GM12878 (cell line): Measurements from ENCODE around the gene COG4. TPM values are rescaled to one million over a fixed set of nuclear protein-coding genes. Genes with fewer than 3 reads are reported as not detected.

ENCODE experiments used
- ATF2 ChIP-seq: IDR thresholded peaks from 2 replicates; pipeline ENCODE4 v1.6.1; 2012; ENCODE audit warnings: low read length, inconsistent platforms
- BMI1 ChIP-seq: fragments of 450-650 bp; IDR thresholded peaks from 2 replicates; pipeline ENCODE4 v1.6.1; 2016; ENCODE audit warnings: mild to moderate bottlenecking, moderate library complexity, borderline replicate concordance
- BRCA1 ChIP-seq: IDR thresholded peaks from 2 replicates; pipeline ENCODE4 v1.6.1; 2011; ENCODE audit warnings: low read depth, low read length, improper control_type of control experiment
- CBFB ChIP-seq: IDR thresholded peaks from 2 replicates; pipeline ENCODE4 v1.6.1; 2016; ENCODE audit warnings: antibody characterized with exemption, low read depth
- DPF2 ChIP-seq: fragments of 450-650 bp; IDR thresholded peaks from 2 replicates; pipeline ENCODE4 v1.6.1; 2017; ENCODE audit warnings: mild to moderate bottlenecking
- EZH2 ChIP-seq: IDR thresholded peaks from 2 replicates; pipeline ENCODE4 v1.6.1; 2012; ENCODE audit warnings: low read depth, mild to moderate bottlenecking, control low read depth, inconsistent platforms, low read length, borderline replicate concordance; ENCODE audit not compliant: control insufficient read depth
- HDAC6 ChIP-seq: fragments of 200-600 bp; sonication (generic); IDR thresholded peaks from one replicate; pipeline ENCODE4 v1.8.0; 2017; ENCODE audit warnings: antibody characterized with exemption; ENCODE audit not compliant: unreplicated experiment
- IRF5 ChIP-seq: fragments of 450-650 bp; IDR thresholded peaks from 2 replicates; pipeline ENCODE4 v1.6.1; 2017; ENCODE audit warnings: borderline replicate concordance
- KAT2A ChIP-seq: conservative IDR thresholded peaks from 2 replicates; pipeline ENCODE4 v1.6.1; 2011; ENCODE audit warnings: low read depth, low read length; ENCODE audit not compliant: control insufficient read depth
- LARP7 ChIP-seq: fragments of 450-650 bp; IDR thresholded peaks from 2 replicates; pipeline ENCODE4 v1.6.1; 2017; ENCODE audit warnings: mild to moderate bottlenecking
- MYC ChIP-seq: IDR thresholded peaks from 2 replicates; pipeline ENCODE4 v1.6.1; 2011; ENCODE audit warnings: mild to moderate bottlenecking, low read length, moderate library complexity, inconsistent platforms; ENCODE audit not compliant: insufficient read depth, insufficient replicate concordance, insufficient read length, severe bottlenecking
- POLR2AphosphoS5 ChIP-seq: IDR thresholded peaks from 2 replicates; pipeline ENCODE4 v1.6.1; 2011; ENCODE audit warnings: mild to moderate bottlenecking, low read length, inconsistent platforms
- RAD51 ChIP-seq: fragments of 450-650 bp; IDR thresholded peaks from 2 replicates; pipeline ENCODE4 v1.6.1; 2016; ENCODE audit warnings: moderate library complexity, mild to moderate bottlenecking, inconsistent platforms
- RBBP5 ChIP-seq: fragments of 200-600 bp; sonication (generic); conservative IDR thresholded peaks from 2 replicates; pipeline ENCODE4 v1.6.1; 2016
- RELA ChIP-seq: fragments of 450-650 bp; IDR thresholded peaks from 2 replicates; pipeline ENCODE4 v1.8.0; 2014; ENCODE audit warnings: borderline replicate concordance; ENCODE audit not compliant: partially characterized antibody
- SIX5 ChIP-seq: IDR thresholded peaks from 2 replicates; pipeline ENCODE4 v1.6.1; 2011; ENCODE audit warnings: mild to moderate bottlenecking, low read depth, low read length, moderate library complexity; ENCODE audit not compliant: severe bottlenecking
- SRF ChIP-seq, 2 experiments: IDR thresholded peaks; 2 replicates each; pipeline ENCODE4 v1.6.1; 2011; ENCODE audit warnings: low read depth in 2 of 2, low read length in 2 of 2, mild to moderate bottlenecking in 1 of 2, moderate library complexity in 1 of 2
- STAT1 ChIP-seq: fragments of 450-650 bp; conservative IDR thresholded peaks from 2 replicates; pipeline ENCODE4 v1.6.1; 2014; ENCODE audit warnings: antibody characterized with exemption, mild to moderate bottlenecking
- TAF1 ChIP-seq: IDR thresholded peaks from 2 replicates; pipeline ENCODE4 v1.6.1; 2011; ENCODE audit warnings: mild to moderate bottlenecking, low read depth, low read length, borderline replicate concordance
- TBL1XR1 ChIP-seq: IDR thresholded peaks from 2 replicates; pipeline ENCODE4 v1.6.1; 2012; ENCODE audit warnings: low read depth, low read length, improper control_type of control experiment
- USF1 ChIP-seq: IDR thresholded peaks from 2 replicates; pipeline ENCODE4 v1.6.1; 2011; ENCODE audit warnings: borderline replicate concordance, low read depth, mild to moderate bottlenecking, moderate library complexity, mixed read lengths, low read length; ENCODE audit not compliant: insufficient read depth; ENCODE audit errors: extremely low read length
- USF2 ChIP-seq: IDR thresholded peaks from 2 replicates; pipeline ENCODE4 v1.6.1; 2011; ENCODE audit warnings: low read depth, low read length, improper control_type of control experiment, borderline replicate concordance
- ZBTB33 ChIP-seq: fragments of 450-650 bp; IDR thresholded peaks from 2 replicates; pipeline ENCODE4 v1.6.1; 2017; ENCODE audit warnings: mild to moderate bottlenecking
- ZNF217 ChIP-seq: fragments of 450-650 bp; IDR thresholded peaks from 2 replicates; pipeline ENCODE4 v1.6.1; 2017; ENCODE audit warnings: antibody characterized with exemption, mild to moderate bottlenecking
- polyA plus RNA-seq, 11 experiments: library from polyadenylated mRNA; depleted of rRNA in 4 of 11; unstranded in 6 of 11; stranded (reverse) in 5 of 11; fragments of >200 nt; fragmentation: Nextera tagmentation in 4 of 11; fragmentation: Illumina TruSeq in 1 of 11; extraction: Ambion mirVana in 4 of 11; extraction: Trizol in 1 of 11; gene quantifications; 1 replicate in 1 of 11; 2 replicates in 10 of 11; pipeline versions ENCODE4 v1.2.1 to v1.2.3, GENCODE V29; 2011 to 2016; ENCODE audit warnings: inconsistent platforms in 2 of 11, missing spikeins in 2 of 11, low read depth in 1 of 11
- total RNA-seq, 4 experiments: library from RNA; depleted of rRNA in 3 of 4; stranded (reverse); fragments of >200 nt in 3 of 4; fragmentation: Illumina TruSeq in 1 of 4; extraction: Trizol in 1 of 4; gene quantifications; 2 replicates each; pipeline versions ENCODE4 v1.2.1 to v1.2.3, GENCODE V29; 2013 to 2021

Gene COG4
- total and polyA plus RNA-seq, 10 of the 15 experiments (the other 5 are each of a cell fraction or from before 2014, with no cell fraction given): 7.0 to 57.7 (median 33.0) TPM

- no peak for TF ChIP-seq IRF5
- TF ChIP-seq SIX5: peak; percentile 100
- 0 out of 2 replicates have a peak, but pooled peaks have one; percentile 78 for TF ChIP-seq TBL1XR1
- peak; percentile 77 for TF ChIP-seq LARP7
- no peak for TF ChIP-seq SRF (IDR thresholded peaks at IDR 0.05; ENCODE audit: low read depth in 2 of 2, low read length in 2 of 2)
- peak; percentile 39; the same call in 1 of the 2 replicates for TF ChIP-seq POLR2AphosphoS5
- no peak for TF ChIP-seq RAD51
- TF ChIP-seq KAT2A: no peak
- TF ChIP-seq ZBTB33: no peak
- TF ChIP-seq EZH2: no peak
- no peak for TF ChIP-seq USF2
- no peak for TF ChIP-seq CBFB
- no peak for TF ChIP-seq HDAC6
- no peak for TF ChIP-seq ZNF217
- peak; percentile 38; the same call in 1 of the 2 replicates for TF ChIP-seq DPF2
- peak; percentile 84; the same call in 1 of the 2 replicates for TF ChIP-seq STAT1
- TF ChIP-seq RBBP5: no peak
- TF ChIP-seq BMI1: no peak
- TF ChIP-seq RELA: peak; percentile 46
- no peak for TF ChIP-seq MYC
- TF ChIP-seq ATF2: no peak
- no peak for TF ChIP-seq BRCA1
- TF ChIP-seq USF1: no peak
- 0 out of 2 replicates have a peak, but pooled peaks have one; percentile 34 for TF ChIP-seq TAF1
Observed at GRCh38 chr16:70438969-70439862, 84.1 kb downstream of the COG4 start, which contains the start of gene ST3GAL2 (continued).
